OCI-LY7 (cell line): ENCODE measurements around the gene MACROD2. TPM values are rescaled to one million over a fixed set of nuclear protein-coding genes. Genes with fewer than 3 reads are reported as not detected.

Experiments
- BruUV-seq: library from RNA; stranded (reverse); fragments of 400-500 nt; replicated peaks from 2 replicates; lab custom pipeline; 2021; lab: Mats Ljungman, UMichigan
- CTCF ChIA-PET: fragments of 300-600 bp; sonication (Branson Sonifier 250); formaldehyde crosslinking; loops from one replicate; lab custom pipeline; 2022; ENCODE audit warnings: antibody characterized with exemption; ENCODE audit not compliant: unreplicated experiment; lab: Charles Lee
- POLR2A ChIA-PET: fragments of 300-600 bp; sonication (Branson Sonifier 250); formaldehyde crosslinking; loops from one replicate; lab custom pipeline; 2022; ENCODE audit warnings: antibody characterized with exemption; lab: Charles Lee
- DNase-seq: peaks from one replicate; pipeline ENCODE4 v3.0.0-alpha.2; 2015; ENCODE audit warnings: low spot score
- H2AFZ ChIP-seq: fragments of 200-600 bp; sonication (generic), shearing (Covaris generic); 2 replicates; pipeline ENCODE4 v1.6.1; 2014; ENCODE audit warnings: mild to moderate bottlenecking, antibody characterized with exemption, low read length, moderate library complexity
- H3K27ac ChIP-seq: fragments of 200-600 bp; sonication (generic); 2 replicates; pipeline ENCODE4 v1.5.1; 2014; ENCODE audit warnings: mixed run types, low read depth, mild to moderate bottlenecking, moderate library complexity, low read length, inconsistent platforms; ENCODE audit not compliant: poor library complexity, severe bottlenecking
- H3K36me3 ChIP-seq: fragments of 200-600 bp; sonication (generic); 2 replicates; pipeline ENCODE4 v1.6.1; 2014; ENCODE audit warnings: mild to moderate bottlenecking, antibody characterized with exemption, low read length, moderate library complexity, mixed read lengths; ENCODE audit not compliant: insufficient read depth
- H3K4me1 ChIP-seq: fragments of 200-600 bp; sonication (generic); 2 replicates; pipeline ENCODE4 v1.5.1; 2014; ENCODE audit warnings: mild to moderate bottlenecking, low read length; ENCODE audit not compliant: insufficient read depth, poor library complexity, severe bottlenecking
- H3K4me2 ChIP-seq: fragments of 200-600 bp; sonication (generic); 2 replicates; pipeline ENCODE4 v1.6.1; 2014; ENCODE audit warnings: mild to moderate bottlenecking, low read length
- H3K4me3 ChIP-seq: fragments of 200-600 bp; sonication (generic); 2 replicates; pipeline ENCODE4 v1.5.1; 2014; ENCODE audit warnings: mild to moderate bottlenecking, low read depth, low read length; ENCODE audit not compliant: poor library complexity, severe bottlenecking
- H3K79me2 ChIP-seq: fragments of 200-600 bp; sonication (generic); 2 replicates; pipeline ENCODE4 v1.6.1; 2016; ENCODE audit warnings: low read depth, mild to moderate bottlenecking, low read length, moderate library complexity, mixed read lengths; ENCODE audit not compliant: insufficient read depth
- H3K9me2 ChIP-seq: fragments of 200-600 bp; sonication (generic); 2 replicates; pipeline ENCODE4 v1.6.1; 2016; ENCODE audit warnings: mild to moderate bottlenecking, low read length, mixed read lengths; ENCODE audit not compliant: insufficient read depth
- H3K9me3 ChIP-seq: fragments of 200-600 bp; sonication (generic); 2 replicates; pipeline ENCODE4 v1.6.1; 2014; ENCODE audit warnings: mild to moderate bottlenecking, mixed run types, low read length, mixed read lengths
- H4K20me1 ChIP-seq: fragments of 200-600 bp; sonication (generic); 2 replicates; pipeline ENCODE4 v1.6.1; 2014; ENCODE audit warnings: mild to moderate bottlenecking, antibody characterized with exemption, low read length, moderate library complexity, mixed read lengths; ENCODE audit not compliant: insufficient read depth
- EZH2phosphoT487 ChIP-seq: fragments of 200-600 bp; sonication (generic); IDR thresholded peaks from 2 replicates; pipeline ENCODE4 v1.6.1; 2018; ENCODE audit warnings: low read depth, borderline replicate concordance, mild to moderate bottlenecking, mixed run types, antibody characterized with exemption, low read length, moderate library complexity, mixed read lengths
- intact Hi-C: fragments of 100-400 bp; cut with micrococcal nuclease; formaldehyde crosslinking; loops from one replicate; pipeline ENCODE4 v1.10.0; 2022; ENCODE audit not compliant: unreplicated experiment
- total RNA-seq, 2 experiments: library from RNA; depleted of rRNA in 1 of 2; stranded (reverse); fragments of >200 nt in 1 of 2; shearing (Covaris generic) in 1 of 2; gene quantifications; 2 replicates each; pipeline ENCODE4 v1.2.3, GENCODE V29; 2014 to 2022
- TF ChIP-seq, protein P1 (sequence below): fragments of 200-600 bp; sonication (generic); conservative IDR thresholded peaks from 2 replicates; pipeline ENCODE4 v1.5.1; 2014; ENCODE audit warnings: mild to moderate bottlenecking, antibody characterized with exemption, low read length, moderate library complexity, mixed read lengths

Gene MACROD2
- total RNA-seq, 2 experiments from 2014 or later, result 0.09 to 4.5 TPM

DNA sequence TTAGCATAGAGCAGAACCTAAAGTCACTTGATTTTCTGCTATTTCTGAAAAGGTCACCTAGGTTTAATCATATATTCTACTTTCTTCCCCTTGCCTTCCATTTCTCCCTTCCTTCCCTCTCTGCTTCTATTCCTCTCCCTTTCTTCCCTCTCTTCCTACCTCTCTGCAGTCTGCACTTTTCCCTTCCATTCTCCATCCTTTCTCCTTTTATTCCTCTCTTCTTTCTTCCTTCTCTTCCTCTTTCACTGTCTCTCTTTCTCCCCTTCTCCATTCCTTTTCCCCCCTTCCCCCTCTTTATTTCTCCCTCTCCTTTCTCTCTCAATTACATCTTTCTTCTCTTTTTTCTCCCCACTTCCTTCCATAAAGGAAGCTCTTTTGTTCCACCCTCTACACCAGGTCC is 1391.9 kb downstream of the MACROD2 start:
- Histone ChIP-seq H3K4me3 (no peak overlapping the region), H3K36me3 (no peaks in the 10 kb centered on the region), H3K4me2 (no peak overlapping the region), H2AFZ (no peak overlapping the region), H3K4me1 (no peaks in the 10 kb centered on the region), H3K9me3 (no peaks in the 10 kb centered on the region), H3K79me2 (no peaks in the 10 kb centered on the region), H3K27ac (no peak overlapping the region), H4K20me1 (no peaks in the 10 kb centered on the region), H3K9me2 (no peaks in the 10 kb centered on the region)
- no TSS peak for BruUV-seq
- intact Hi-C loops, result no loop called here
- ChIA-PET POLR2A (interaction anchor here (0.6 to 0.7 kb wide), 3 partner anchors 24 to 321 kb away, joined by 3 to 9 read pairs (median 7); no protein-coding TSS in a partner anchor), CTCF (no interaction called here)
- TF ChIP-seq EZH2phosphoT487, result no peak
- TF ChIP-seq, protein P1, sequence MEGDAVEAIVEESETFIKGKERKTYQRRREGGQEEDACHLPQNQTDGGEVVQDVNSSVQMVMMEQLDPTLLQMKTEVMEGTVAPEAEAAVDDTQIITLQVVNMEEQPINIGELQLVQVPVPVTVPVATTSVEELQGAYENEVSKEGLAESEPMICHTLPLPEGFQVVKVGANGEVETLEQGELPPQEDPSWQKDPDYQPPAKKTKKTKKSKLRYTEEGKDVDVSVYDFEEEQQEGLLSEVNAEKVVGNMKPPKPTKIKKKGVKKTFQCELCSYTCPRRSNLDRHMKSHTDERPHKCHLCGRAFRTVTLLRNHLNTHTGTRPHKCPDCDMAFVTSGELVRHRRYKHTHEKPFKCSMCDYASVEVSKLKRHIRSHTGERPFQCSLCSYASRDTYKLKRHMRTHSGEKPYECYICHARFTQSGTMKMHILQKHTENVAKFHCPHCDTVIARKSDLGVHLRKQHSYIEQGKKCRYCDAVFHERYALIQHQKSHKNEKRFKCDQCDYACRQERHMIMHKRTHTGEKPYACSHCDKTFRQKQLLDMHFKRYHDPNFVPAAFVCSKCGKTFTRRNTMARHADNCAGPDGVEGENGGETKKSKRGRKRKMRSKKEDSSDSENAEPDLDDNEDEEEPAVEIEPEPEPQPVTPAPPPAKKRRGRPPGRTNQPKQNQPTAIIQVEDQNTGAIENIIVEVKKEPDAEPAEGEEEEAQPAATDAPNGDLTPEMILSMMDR, result no peak
- no peak for DNase-seq

DNA sequence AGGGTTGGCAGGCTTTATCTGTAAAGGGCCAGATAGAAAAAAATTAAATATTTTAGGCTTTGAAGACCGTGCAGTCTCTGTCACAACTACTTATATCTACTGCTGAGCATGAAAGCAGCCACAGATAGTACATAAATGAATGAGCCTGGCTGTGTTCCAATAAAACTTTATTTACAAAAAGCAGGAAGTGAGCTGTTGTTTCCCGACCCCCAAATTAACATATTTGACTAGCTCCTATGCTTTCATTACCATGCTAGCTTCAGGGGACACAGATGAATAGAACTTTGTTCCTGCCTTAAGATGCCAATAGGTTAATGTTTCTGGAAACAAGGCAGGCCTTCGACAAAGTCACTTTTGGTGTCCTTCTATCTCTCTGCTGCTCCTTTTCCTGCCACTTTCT is 1400.1 kb downstream of the MACROD2 start:
- POLR2A ChIA-PET, result interaction anchor here (0.6 to 1.5 kb wide), 2 partner anchors 9 to 941 kb away, joined by 3 to 4 read pairs; no protein-coding TSS in a partner anchor

DNA sequence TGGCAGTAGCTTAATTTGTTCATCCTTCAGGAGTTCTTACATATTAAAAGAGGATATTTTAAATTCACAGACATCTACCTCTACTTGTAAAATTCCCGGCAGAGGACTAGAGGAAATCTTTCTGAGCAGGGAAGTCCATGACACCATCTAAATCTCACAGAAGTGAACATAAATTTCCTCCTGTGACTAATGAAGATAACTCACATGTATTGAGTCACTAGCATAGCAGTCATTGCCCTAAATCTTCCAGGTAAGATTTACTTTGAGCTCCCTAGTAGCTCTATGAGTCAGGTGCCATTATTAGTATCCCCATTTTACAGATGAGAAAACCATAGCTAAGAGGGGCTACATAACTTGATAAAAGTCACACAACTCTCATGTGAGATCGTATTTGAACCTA is 1400.7 kb downstream of the MACROD2 start:
- TF ChIP-seq, protein P1, result no peak
- TF ChIP-seq EZH2phosphoT487, result no peak
- no peak for DNase-seq
- Histone ChIP-seq H3K4me3 (no peak overlapping the region), H3K36me3 (no peaks in the 10 kb centered on the region), H2AFZ (no peak overlapping the region), H3K4me2 (no peak overlapping the region), H3K27ac (no peak overlapping the region), H3K79me2 (no peaks in the 10 kb centered on the region), H3K9me2 (no peaks in the 10 kb centered on the region), H3K9me3 (no peaks in the 10 kb centered on the region), H4K20me1 (no peaks in the 10 kb centered on the region), H3K4me1 (no peaks in the 10 kb centered on the region)
- CTCF ChIA-PET, result no interaction called here
- intact Hi-C loops, result no loop called here
- POLR2A ChIA-PET, result interaction anchor here (0.6 to 1.5 kb wide), 2 partner anchors 10 to 942 kb away, joined by 3 to 4 read pairs; no protein-coding TSS in a partner anchor
- no TSS peak for BruUV-seq

More for the DNA sequence above, 1400.1 kb downstream of the MACROD2 start:
- Histone ChIP-seq H3K27ac (no peak overlapping the region), H2AFZ (no peak overlapping the region), H3K4me1 (no peaks in the 10 kb centered on the region), H4K20me1 (no peaks in the 10 kb centered on the region), H3K36me3 (no peaks in the 10 kb centered on the region), H3K9me3 (no peaks in the 10 kb centered on the region), H3K4me2 (no peak overlapping the region), H3K9me2 (no peaks in the 10 kb centered on the region), H3K4me3 (no peak overlapping the region), H3K79me2 (no peaks in the 10 kb centered on the region)
- CTCF ChIA-PET, result no interaction called here
- no peak for DNase-seq
- BruUV-seq, result no TSS peak
- TF ChIP-seq, protein P1, result no peak
- no peak for TF ChIP-seq EZH2phosphoT487
- intact Hi-C loops, result no loop called here
